Amniotic epithelial cell (primary cell): ENCODE data around the gene GALNTL6.

Source experiments
- DNase-seq: peaks from one replicate; pipeline ENCODE4 v3.0.0-alpha.2; 2010; ENCODE audit warnings: low read depth

The GALNTL6 gene

GRCh38 chr4:171880136-171880535 is 66.9 kb downstream of the GALNTL6 start:
- peak; percentile 98 for DNase-seq

- DNase-seq = no peak
Measured at GRCh38 chr4:171889681-171890080, 76.5 kb downstream of the GALNTL6 start.

GRCh38 chr4:171891038-171891437 is 77.8 kb downstream of the GALNTL6 start:
- peak; percentile 9 for DNase-seq

- DNase-seq = peak; percentile 54
Measured at GRCh38 chr4:171896426-171896825, 83.2 kb downstream of the GALNTL6 start.

GRCh38 chr4:171919314-171919713 is 106.1 kb downstream of the GALNTL6 start:
- DNase-seq = no peak

GRCh38 chr4:171920901-171921300 is 107.7 kb downstream of the GALNTL6 start:
- DNase-seq = no peak

GRCh38 chr4:171924746-171925376 is 111.7 kb downstream of the GALNTL6 start:
- no peak for DNase-seq

GRCh38 chr4:171928336-171928735 is 115.1 kb downstream of the GALNTL6 start:
- DNase-seq = peak; percentile 1

GRCh38 chr4:171929477-171929876 is 116.3 kb downstream of the GALNTL6 start:
- no peak for DNase-seq

GRCh38 chr4:171929907-171930306 is 116.7 kb downstream of the GALNTL6 start:
- no peak for DNase-seq

GRCh38 chr4:171932238-171932637 is 119.0 kb downstream of the GALNTL6 start:
- DNase-seq = no peak

GRCh38 chr4:171940656-171941055 is 127.5 kb downstream of the GALNTL6 start:
- DNase-seq = no peak

- DNase-seq = no peak
Measured at GRCh38 chr4:171947400-171947799, 134.2 kb downstream of the GALNTL6 start.

- no peak for DNase-seq
Measured at GRCh38 chr4:171948038-171948437, 134.8 kb downstream of the GALNTL6 start.

- peak; percentile 51 for DNase-seq
Measured at GRCh38 chr4:171954650-171955049, 141.4 kb downstream of the GALNTL6 start.

GRCh38 chr4:171956678-171957077 is 143.5 kb downstream of the GALNTL6 start:
- DNase-seq = peak; percentile 31

GRCh38 chr4:171962110-171962509 is 148.9 kb downstream of the GALNTL6 start:
- DNase-seq = no peak

GRCh38 chr4:171966356-171966755 is 153.2 kb downstream of the GALNTL6 start:
- no peak for DNase-seq

- DNase-seq = no peak
Measured at GRCh38 chr4:171978216-171978615, 165.0 kb downstream of the GALNTL6 start.

GRCh38 chr4:171979461-171979860 is 166.3 kb downstream of the GALNTL6 start:
- no peak for DNase-seq

- peak; percentile 31 for DNase-seq
Measured at GRCh38 chr4:171981185-171981584, 168.0 kb downstream of the GALNTL6 start.

GRCh38 chr4:171983935-171984805 is 171.0 kb downstream of the GALNTL6 start:
- no peak for DNase-seq

- DNase-seq = peak; percentile 13
Measured at GRCh38 chr4:171985129-171985528, 171.9 kb downstream of the GALNTL6 start.
